OCI-LY3 (cell line): ENCODE results near the gene PIK3C2A.

Source experiments
- EZH2phosphoT487 ChIP-seq: fragments of 200-600 bp; shearing (Covaris generic); IDR thresholded peaks from 2 replicates; pipeline ENCODE4 v1.6.1; 2018; ENCODE audit warnings: antibody characterized with exemption, mixed run types, low read depth
- TF ChIP-seq, protein P1 (sequence below): fragments of 200-600, 300-600 bp; sonication (generic); IDR thresholded peaks from 2 replicates; pipeline ENCODE4 v1.5.1; 2014; ENCODE audit warnings: antibody characterized with exemption, low read length, low read depth

GRCh38 chr11:17184882-17185587, 22.8 kb downstream of the PIK3C2A start:
- TF ChIP-seq, protein P1, sequence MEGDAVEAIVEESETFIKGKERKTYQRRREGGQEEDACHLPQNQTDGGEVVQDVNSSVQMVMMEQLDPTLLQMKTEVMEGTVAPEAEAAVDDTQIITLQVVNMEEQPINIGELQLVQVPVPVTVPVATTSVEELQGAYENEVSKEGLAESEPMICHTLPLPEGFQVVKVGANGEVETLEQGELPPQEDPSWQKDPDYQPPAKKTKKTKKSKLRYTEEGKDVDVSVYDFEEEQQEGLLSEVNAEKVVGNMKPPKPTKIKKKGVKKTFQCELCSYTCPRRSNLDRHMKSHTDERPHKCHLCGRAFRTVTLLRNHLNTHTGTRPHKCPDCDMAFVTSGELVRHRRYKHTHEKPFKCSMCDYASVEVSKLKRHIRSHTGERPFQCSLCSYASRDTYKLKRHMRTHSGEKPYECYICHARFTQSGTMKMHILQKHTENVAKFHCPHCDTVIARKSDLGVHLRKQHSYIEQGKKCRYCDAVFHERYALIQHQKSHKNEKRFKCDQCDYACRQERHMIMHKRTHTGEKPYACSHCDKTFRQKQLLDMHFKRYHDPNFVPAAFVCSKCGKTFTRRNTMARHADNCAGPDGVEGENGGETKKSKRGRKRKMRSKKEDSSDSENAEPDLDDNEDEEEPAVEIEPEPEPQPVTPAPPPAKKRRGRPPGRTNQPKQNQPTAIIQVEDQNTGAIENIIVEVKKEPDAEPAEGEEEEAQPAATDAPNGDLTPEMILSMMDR, result no peak
- no peak for TF ChIP-seq EZH2phosphoT487
